Measurements from ENCODE around the gene TRIM67. TPM values are rescaled to one million over a fixed set of nuclear protein-coding genes. Genes with fewer than 3 reads are reported as not detected.
A peak's percentile ranks its signal among the peaks of the same experiment; 100 is the strongest.

TRIM67 gene
- total RNA-seq, 1 donor from 2014 or later, result not detected

- peaks cover 25% of the 10 kb centered on the region for H3K4me1 Mint-ChIP-seq
- peak within 1 kb of the TSS; percentile 97 for H3K4me3 Mint-ChIP-seq
- Histone ChIP-seq H4K20me1 (ENCODE audit: low read depth) (peaks cover 18% of the 10 kb centered on the region), H3K4me1 (peaks cover 17% of the 10 kb centered on the region), H3F3A (ENCODE audit: low read depth) (peaks cover 8% of the 10 kb centered on the region), H3K36me3 (no peaks in the 10 kb centered on the region), H3K4me2 (peak within 1 kb of the TSS; percentile 93), H3K9ac (peak within 1 kb of the TSS; percentile 76), H3K4me3 (peak within 1 kb of the TSS; percentile 96), H2AFZ (replicated peaks) (peak within 1 kb of the TSS; percentile 96), H3K27ac (no peak within 1 kb of the TSS), H3K79me2 (ENCODE audit: low read depth) (peaks cover 58% of the 10 kb centered on the region), H3K9me3 (ENCODE audit: low read depth) (no peaks in the 10 kb centered on the region), H3K27me3 (no peaks in the 10 kb centered on the region)
- peak within 1 kb of the TSS; percentile 67 for H3K27ac Mint-ChIP-seq
- peaks cover 2% of the 10 kb centered on the region for H3K27me3 Mint-ChIP-seq (ENCODE audit: insufficient read depth, low read depth)
- no peaks in the 10 kb centered on the region for H3K9me3 Mint-ChIP-seq
- no peak for TF ChIP-seq EZH2phosphoT487 (IDR thresholded peaks at IDR 0.05)
- TF ChIP-seq CTCF (IDR thresholded peaks at IDR 0.05), result no peak
- TF ChIP-seq EZH2 (IDR thresholded peaks at IDR 0.05), result no peak
- peak; percentile 94 for DNase-seq (ENCODE audit: low spot score)
- peaks cover 17% of the 10 kb centered on the region for H3K36me3 Mint-ChIP-seq
Measured at GRCh38 chr1:231240883-231241735, 79.3 kb downstream of the TRIM67 start, which contains the start of gene GNPAT. Gene GNPAT, plus strand, starts transcription at chr1:231241212. Its CDS starts 167 bp downstream, at chr1:231241379.

GRCh38 chr1:231241750-231242149 lies 79.9 kb downstream of the TRIM67 start:
- Histone ChIP-seq H3K4me3 (peak overlapping the region; percentile 96), H3K9me3 (ENCODE audit: low read depth) (no peaks in the 10 kb centered on the region), H2AFZ (replicated peaks) (peak overlapping the region; percentile 96), H3F3A (ENCODE audit: low read depth) (peaks cover 8% of the 10 kb centered on the region), H3K27me3 (no peaks in the 10 kb centered on the region), H3K27ac (no peak overlapping the region), H3K36me3 (no peaks in the 10 kb centered on the region), H3K4me1 (peaks cover 17% of the 10 kb centered on the region), H3K9ac (peak overlapping the region; percentile 76), H3K79me2 (ENCODE audit: low read depth) (peaks cover 64% of the 10 kb centered on the region), H3K4me2 (peak overlapping the region; percentile 93), H4K20me1 (ENCODE audit: low read depth) (peaks cover 21% of the 10 kb centered on the region)
- peaks cover 25% of the 10 kb centered on the region for H3K4me1 Mint-ChIP-seq
- peaks cover 2% of the 10 kb centered on the region for H3K27me3 Mint-ChIP-seq (ENCODE audit: insufficient read depth, low read depth)
- H3K4me3 Mint-ChIP-seq, result peak overlapping the region; percentile 97
- peak overlapping the region; percentile 40 for H3K27ac Mint-ChIP-seq
- H3K36me3 Mint-ChIP-seq, result peaks cover 17% of the 10 kb centered on the region
- peak; percentile 16 for DNase-seq (ENCODE audit: low spot score)
- H3K9me3 Mint-ChIP-seq, result no peaks in the 10 kb centered on the region
- TF ChIP-seq EZH2phosphoT487 (IDR thresholded peaks at IDR 0.05) (no peak), EZH2 (IDR thresholded peaks at IDR 0.05) (no peak), CTCF (IDR thresholded peaks at IDR 0.05) (no peak)

- H3K36me3 Mint-ChIP-seq, result peaks cover 20% of the 10 kb centered on the region
- H3F3A ChIP-seq (ENCODE audit: low read depth), result peaks cover 8% of the 10 kb centered on the region
- peaks cover 21% of the 10 kb centered on the region for H4K20me1 ChIP-seq (ENCODE audit: low read depth)
- H3K79me2 ChIP-seq (ENCODE audit: low read depth), result peaks cover 73% of the 10 kb centered on the region
- peak overlapping the region; percentile 96 for H3K4me3 ChIP-seq
- H2AFZ ChIP-seq (replicated peaks), result no peak overlapping the region
- peaks cover 25% of the 10 kb centered on the region for H3K4me1 Mint-ChIP-seq
- no peaks in the 10 kb centered on the region for H3K36me3 ChIP-seq
- H3K4me2 ChIP-seq, result peak overlapping the region; percentile 93
- H3K4me3 Mint-ChIP-seq, result peak overlapping the region; percentile 97
- H3K27me3 ChIP-seq, result no peaks in the 10 kb centered on the region
- DNase-seq (ENCODE audit: low spot score), result no peak
- H3K27me3 Mint-ChIP-seq (ENCODE audit: insufficient read depth, low read depth), result peaks cover 4% of the 10 kb centered on the region
- H3K4me1 ChIP-seq, result peaks cover 17% of the 10 kb centered on the region
- H3K9ac ChIP-seq, result peak overlapping the region; percentile 76
- no peak for TF ChIP-seq CTCF (IDR thresholded peaks at IDR 0.05)
- TF ChIP-seq EZH2 (IDR thresholded peaks at IDR 0.05), result no peak
- TF ChIP-seq EZH2phosphoT487 (IDR thresholded peaks at IDR 0.05), result no peak
- H3K9me3 Mint-ChIP-seq, result no peaks in the 10 kb centered on the region
- H3K27ac ChIP-seq, result no peak overlapping the region
- H3K27ac Mint-ChIP-seq, result no peak overlapping the region
- H3K9me3 ChIP-seq (ENCODE audit: low read depth), result no peaks in the 10 kb centered on the region
Measured at GRCh38 chr1:231242516-231243198, 80.8 kb downstream of the TRIM67 start.
